PFSK-1 (cell line): ENCODE data around the gene CELF4.

ENCODE experiments used
- FOXP2 ChIP-seq: optimal IDR thresholded peaks from 2 replicates; pipeline ENCODE3; 2011; ENCODE audit warnings: borderline replicate concordance, control low read depth, inconsistent platforms; ENCODE audit not compliant: insufficient read depth; ENCODE audit errors: extremely low read length, extremely low read depth
- POLR2AphosphoS5 ChIP-seq: IDR thresholded peaks from 2 replicates; pipeline ENCODE4 v1.6.1; 2012; ENCODE audit warnings: low read depth, mild to moderate bottlenecking, control low read depth, low read length, moderate library complexity
- REST ChIP-seq, 2 experiments: IDR thresholded peaks; 2 replicates each; pipeline versions ENCODE4 v1.6.1 to v1.8.0; 2011 to 2012; ENCODE audit warnings: low read depth in 2 of 2, low read length in 2 of 2, control low read depth in 1 of 2, inconsistent platforms in 1 of 2, mild to moderate bottlenecking in 1 of 2, moderate library complexity in 1 of 2; ENCODE audit not compliant: insufficient read depth in 1 of 2
- SIN3A ChIP-seq: IDR thresholded peaks from 2 replicates; pipeline ENCODE4 v1.6.1; 2012; ENCODE audit warnings: mild to moderate bottlenecking, low read length, moderate library complexity, borderline replicate concordance; ENCODE audit not compliant: insufficient read depth
- TAF1 ChIP-seq: IDR thresholded peaks from 2 replicates; pipeline ENCODE4 v1.6.1; 2012; ENCODE audit warnings: low read length, control low read depth, borderline replicate concordance; ENCODE audit not compliant: insufficient read depth

CELF4 gene

DNA sequence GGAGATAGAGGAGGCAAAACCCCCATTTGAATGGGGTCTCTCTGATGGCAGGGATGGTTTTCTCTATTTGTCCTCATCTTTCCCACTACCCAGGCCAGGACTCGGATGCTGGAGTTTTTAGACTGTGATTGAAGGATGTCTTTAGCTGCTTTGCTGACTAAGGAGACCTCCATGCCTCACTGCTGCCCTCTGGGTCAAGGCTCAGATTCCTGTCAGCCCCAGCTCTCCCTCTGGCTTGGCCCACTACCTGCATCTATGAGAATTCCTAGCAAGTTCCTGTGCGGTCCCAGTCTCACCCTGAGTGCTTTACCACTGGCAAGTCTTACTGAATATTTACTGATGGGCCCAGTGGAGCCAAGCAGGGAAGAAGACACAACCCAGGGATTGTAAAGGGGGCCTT lies 184.0 kb downstream of the CELF4 start:
- no peak for TF ChIP-seq TAF1
- no peak for TF ChIP-seq POLR2AphosphoS5
- TF ChIP-seq FOXP2 = no peak
- TF ChIP-seq SIN3A = no peak
- no peak for TF ChIP-seq REST (IDR thresholded peaks at IDR 0.05; ENCODE audit: insufficient read depth in 1 of 2, low read depth in 2 of 2, low read length in 2 of 2)

- TF ChIP-seq FOXP2 = no peak
- TF ChIP-seq SIN3A = no peak
- no peak for TF ChIP-seq REST (IDR thresholded peaks at IDR 0.05; ENCODE audit: insufficient read depth in 1 of 2, low read depth in 2 of 2, low read length in 2 of 2)
- no peak for TF ChIP-seq POLR2AphosphoS5
- no peak for TF ChIP-seq TAF1
Measured at GRCh38 chr18:37380546-37381110, 185.0 kb downstream of the CELF4 start.

DNA sequence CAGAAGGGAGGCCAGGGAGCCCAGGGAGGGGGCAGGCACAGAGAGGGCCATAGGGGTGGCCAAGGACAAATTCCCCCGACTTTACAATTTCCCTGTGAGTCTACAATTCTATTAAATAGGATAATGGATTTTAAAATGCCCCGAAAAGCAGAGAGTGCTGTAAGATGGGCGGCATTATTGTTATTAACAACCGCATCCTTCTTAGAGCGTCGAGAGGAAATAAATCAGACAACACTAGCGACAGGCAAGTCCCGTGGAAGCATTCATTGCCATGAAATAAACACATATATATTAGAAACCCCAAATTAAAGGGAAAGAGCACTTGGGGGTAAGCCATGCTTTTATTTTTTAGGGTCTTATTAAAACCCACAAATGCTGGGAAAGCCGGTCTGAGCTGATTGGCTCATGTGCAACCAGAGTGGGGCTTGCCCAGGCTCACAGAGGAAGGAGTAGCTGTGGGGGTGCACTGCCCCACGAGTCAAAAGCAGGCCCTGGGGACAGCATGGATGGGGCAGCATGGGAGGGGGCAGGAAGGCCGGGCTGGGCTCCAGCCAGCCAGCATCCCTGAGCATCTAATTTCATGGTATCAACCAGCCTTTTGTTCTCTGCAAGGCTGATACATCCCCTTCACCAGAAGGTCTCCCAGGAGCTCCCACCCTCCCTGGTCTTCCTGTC lies 187.1 kb downstream of the CELF4 start:
- TF ChIP-seq TAF1 (no peak), POLR2AphosphoS5 (no peak), SIN3A (no peak)

- no peak for TF ChIP-seq TAF1
- no peak for TF ChIP-seq FOXP2
- no peak for TF ChIP-seq REST (IDR thresholded peaks at IDR 0.05; ENCODE audit: insufficient read depth in 1 of 2, low read depth in 2 of 2, low read length in 2 of 2)
- no peak for TF ChIP-seq SIN3A
- TF ChIP-seq POLR2AphosphoS5 = no peak
Measured at GRCh38 chr18:37375181-37375580, 190.4 kb downstream of the CELF4 start.

GRCh38 chr18:37368110-37368954 lies 197.3 kb downstream of the CELF4 start:
- TF ChIP-seq REST (IDR thresholded peaks at IDR 0.05; ENCODE audit: insufficient read depth in 1 of 2, low read depth in 2 of 2, low read length in 2 of 2) = no peak
- no peak for TF ChIP-seq TAF1
- no peak for TF ChIP-seq POLR2AphosphoS5
- TF ChIP-seq FOXP2 = no peak
- TF ChIP-seq SIN3A = no peak
